ENCODE results near the gene SH3RF1. TPM values are rescaled to one million over a fixed set of nuclear protein-coding genes. Genes with fewer than 3 reads are reported as not detected.
"Not testable (repeated sequence)": the region's sequence is repeated elsewhere in the genome, so short reads cannot be mapped to it uniquely, and the experiment has no call there.

SH3RF1 gene
- total and polyA plus RNA-seq, 8 donors, result 3.4 to 47.8 (median 18.9) TPM

DNA sequence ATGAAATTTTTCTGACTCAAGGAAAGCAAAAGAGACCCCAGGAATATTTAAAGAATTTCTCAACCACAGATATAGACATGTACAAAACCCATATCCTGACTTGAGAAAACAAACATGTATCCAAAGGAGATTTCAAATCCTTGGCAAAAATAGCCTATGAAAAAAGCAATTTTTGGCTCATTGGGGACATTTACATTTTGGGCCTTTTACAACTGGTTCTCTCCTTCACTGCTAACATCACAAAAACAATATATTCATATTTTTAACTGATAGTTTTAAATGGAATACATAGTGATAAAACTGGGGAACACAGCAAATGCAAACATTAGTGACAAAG is 65.0 kb downstream of the SH3RF1 start:
- intact Hi-C loops (cut with DNase I; ENCODE audit: low total_unique reads), result no loop called here
- H3K27me3 ChIP-seq, result no peaks in the 10 kb centered on the region
- H3K27ac ChIP-seq, result no peak overlapping the region
- no peaks in the 10 kb centered on the region for H3K36me3 ChIP-seq
- TF ChIP-seq EP300 (IDR thresholded peaks at IDR 0.05), result no peak
- TF ChIP-seq POLR2A (IDR thresholded peaks at IDR 0.05), result no peak
- TF ChIP-seq POLR2AphosphoS5 (IDR thresholded peaks at IDR 0.05), result no peak
- TF ChIP-seq, protein P1, sequence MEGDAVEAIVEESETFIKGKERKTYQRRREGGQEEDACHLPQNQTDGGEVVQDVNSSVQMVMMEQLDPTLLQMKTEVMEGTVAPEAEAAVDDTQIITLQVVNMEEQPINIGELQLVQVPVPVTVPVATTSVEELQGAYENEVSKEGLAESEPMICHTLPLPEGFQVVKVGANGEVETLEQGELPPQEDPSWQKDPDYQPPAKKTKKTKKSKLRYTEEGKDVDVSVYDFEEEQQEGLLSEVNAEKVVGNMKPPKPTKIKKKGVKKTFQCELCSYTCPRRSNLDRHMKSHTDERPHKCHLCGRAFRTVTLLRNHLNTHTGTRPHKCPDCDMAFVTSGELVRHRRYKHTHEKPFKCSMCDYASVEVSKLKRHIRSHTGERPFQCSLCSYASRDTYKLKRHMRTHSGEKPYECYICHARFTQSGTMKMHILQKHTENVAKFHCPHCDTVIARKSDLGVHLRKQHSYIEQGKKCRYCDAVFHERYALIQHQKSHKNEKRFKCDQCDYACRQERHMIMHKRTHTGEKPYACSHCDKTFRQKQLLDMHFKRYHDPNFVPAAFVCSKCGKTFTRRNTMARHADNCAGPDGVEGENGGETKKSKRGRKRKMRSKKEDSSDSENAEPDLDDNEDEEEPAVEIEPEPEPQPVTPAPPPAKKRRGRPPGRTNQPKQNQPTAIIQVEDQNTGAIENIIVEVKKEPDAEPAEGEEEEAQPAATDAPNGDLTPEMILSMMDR (IDR thresholded peaks at IDR 0.05), result no peak
- DNase-seq, result no peak
- no peak overlapping the region for H3K4me3 ChIP-seq
- peaks cover 26 to 84% (median 53%) of the 10 kb centered on the region in 4 donors for H3K4me1 ChIP-seq
- no peaks in the 10 kb centered on the region for H3K9me3 ChIP-seq

DNA sequence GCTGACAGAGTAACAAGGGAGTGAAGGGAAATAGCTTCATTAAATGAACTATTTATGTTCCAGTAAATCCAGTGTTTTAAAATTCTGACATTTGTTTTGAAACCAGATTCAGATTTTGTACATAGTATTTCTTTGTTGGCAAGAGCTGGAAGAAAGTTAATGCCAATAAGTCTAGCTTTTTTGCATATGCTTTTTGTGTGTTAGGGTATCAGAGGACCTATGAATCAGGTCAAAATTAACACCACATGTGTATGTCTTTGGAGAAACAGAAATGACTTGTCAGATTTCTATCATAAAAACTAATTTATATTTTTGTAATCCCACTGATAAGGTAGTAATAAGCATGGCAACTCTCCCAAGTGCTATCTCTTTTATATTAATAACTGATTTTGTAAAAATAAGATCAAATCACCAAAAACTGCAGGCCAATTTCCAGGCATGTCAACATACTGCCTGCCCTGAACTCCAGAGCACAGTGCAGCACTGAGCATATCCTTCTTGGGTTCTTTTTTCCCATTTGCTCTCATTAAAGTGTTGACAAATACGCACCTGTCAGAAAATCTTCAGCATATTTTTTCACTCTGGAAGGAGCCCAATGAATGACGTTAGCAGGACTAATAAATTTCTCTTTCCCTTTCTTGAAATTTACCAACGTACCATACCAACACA is 65.5 kb downstream of the SH3RF1 start:
- no peak for DNase-seq
- no peaks in the 10 kb centered on the region for H3K27me3 ChIP-seq
- H3K9me3 ChIP-seq, result no peaks in the 10 kb centered on the region
- peaks cover 28 to 88% (median 57%) of the 10 kb centered on the region in 4 donors for H3K4me1 ChIP-seq
- 57 to 69% (median 64%) methylated on average over 3 of the region's 3 CpGs for WGBS, 5 donors
- H3K27ac ChIP-seq, result peak overlapping the region in 1 of 5 donors; percentile 52
- intact Hi-C loops (cut with DNase I; ENCODE audit: low total_unique reads), result no loop called here
- H3K36me3 ChIP-seq, result no peaks in the 10 kb centered on the region
- TF ChIP-seq, protein P1 (IDR thresholded peaks at IDR 0.05), result no peak
- H3K4me3 ChIP-seq, result no peak overlapping the region

DNA sequence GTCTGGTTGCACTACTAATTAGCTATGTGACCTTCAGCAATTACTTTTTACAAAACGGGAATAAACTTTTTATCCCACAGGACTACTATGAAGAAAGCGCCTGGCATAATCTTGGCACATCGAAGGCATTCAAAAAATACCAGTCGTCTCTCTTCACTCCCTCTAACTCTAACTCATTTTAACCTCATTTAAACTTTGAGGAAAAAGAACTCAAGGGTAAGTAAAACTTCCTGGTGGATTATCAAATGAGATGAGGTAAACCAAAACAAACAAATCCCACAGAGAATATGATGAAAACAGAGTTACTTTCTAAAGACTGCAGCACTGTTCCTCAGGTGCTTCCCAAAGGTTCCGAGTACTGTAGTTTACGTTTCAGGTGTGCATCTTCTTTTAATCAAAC is 66.9 kb downstream of the SH3RF1 start:
- Histone ChIP-seq H3K4me1 (peaks cover 16 to 80% (median 51%) of the 10 kb centered on the region in 4 donors), H3K27me3 (no peaks in the 10 kb centered on the region), H3K27ac (peak overlapping the region in 2 of 5 donors; percentile 9 to 30), H3K4me3 (no peak overlapping the region), H3K9me3 (no peaks in the 10 kb centered on the region), H3K36me3 (no peaks in the 10 kb centered on the region)
- intact Hi-C loops (cut with DNase I; ENCODE audit: low total_unique reads), result no loop called here
- 55 to 63% (median 61%) methylated on average over 6 of the region's 6 CpGs for WGBS, 5 donors
- TF ChIP-seq EP300 (IDR thresholded peaks at IDR 0.05), result no peak
- TF ChIP-seq, protein P1 (IDR thresholded peaks at IDR 0.05), result no peak
- DNase-seq, result no peak

DNA sequence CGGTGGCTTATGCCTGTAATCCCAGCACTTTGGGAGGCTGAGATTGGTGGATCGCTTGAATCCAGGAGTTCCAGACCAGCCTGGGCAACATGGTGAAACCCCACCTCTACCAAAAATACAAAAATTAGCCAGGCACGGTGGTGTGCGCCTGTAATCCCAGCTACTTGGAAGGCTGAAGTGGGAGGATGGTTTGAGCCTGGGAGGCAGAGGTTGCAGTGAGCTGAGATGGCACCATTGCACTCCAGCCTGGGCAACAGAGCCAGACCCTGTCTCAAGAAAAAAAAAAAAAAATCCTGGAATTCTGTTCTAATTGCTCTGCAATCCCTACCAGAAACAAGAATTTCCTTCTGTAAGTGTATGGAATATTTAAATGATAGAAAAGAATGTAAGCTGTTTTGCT is 67.5 kb downstream of the SH3RF1 start:
- intact Hi-C loops (cut with DNase I; ENCODE audit: low total_unique reads); DNase-seq; H3K27me3 ChIP-seq; H3K36me3 ChIP-seq; H3K9me3 ChIP-seq; H3K4me3 ChIP-seq: not testable (repeated sequence)
- WGBS, 5 donors, result 78 to 90% (median 82%) methylated on average over 4 of the region's 4 CpGs
- peak overlapping the region in 2 of 5 donors; percentile 30 to 69 for H3K27ac ChIP-seq
- peaks cover 16 to 73% (median 48%) of the 10 kb centered on the region in 4 donors for H3K4me1 ChIP-seq

DNA sequence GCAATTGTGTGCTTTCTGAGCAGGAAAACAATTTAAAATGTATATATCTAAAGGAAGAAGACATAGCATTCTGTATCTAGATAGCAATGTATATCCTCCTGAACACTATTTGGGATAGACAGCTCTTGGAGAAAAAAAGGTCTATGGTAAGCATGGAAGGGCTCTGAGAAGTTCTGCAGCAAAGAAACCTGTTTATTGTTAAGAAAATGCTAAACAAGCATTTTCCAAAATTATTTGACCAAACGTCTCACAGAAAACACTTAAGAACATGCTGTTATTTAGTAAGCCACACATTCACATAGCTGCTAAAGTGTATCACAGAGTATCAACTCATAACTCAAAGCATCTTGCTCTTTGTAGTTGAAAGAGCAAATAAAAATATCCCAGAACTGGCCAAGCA is 67.9 kb downstream of the SH3RF1 start:
- H3K27ac ChIP-seq, result peak overlapping the region in 3 of 5 donors; percentile 30 to 69 (median 51)
- intact Hi-C loops (cut with DNase I; ENCODE audit: low total_unique reads), result no loop called here
- peaks cover 16 to 69% (median 46%) of the 10 kb centered on the region in 4 donors for H3K4me1 ChIP-seq

More for the DNA sequence above, 67.9 kb downstream of the SH3RF1 start:
- TF ChIP-seq, protein P1 (IDR thresholded peaks at IDR 0.05), result no peak
- TF ChIP-seq POLR2A (IDR thresholded peaks at IDR 0.05) (no peak), POLR2AphosphoS5 (IDR thresholded peaks at IDR 0.05) (no peak), EP300 (IDR thresholded peaks at IDR 0.05) (no peak)
- no peak for DNase-seq
- Histone ChIP-seq H3K4me3 (no peak overlapping the region), H3K9me3 (no peaks in the 10 kb centered on the region), H3K27me3 (no peaks in the 10 kb centered on the region), H3K36me3 (no peaks in the 10 kb centered on the region)
- 26 to 48% (median 40%) methylated on average over 1 of the region's 1 CpG for WGBS, 5 donors
